ENCODE data around the gene LRRC15.

GRCh38 chr3:194324823-194325327 lies 44.7 kb downstream of the LRRC15 start:
- TF ChIP-seq, protein P1, sequence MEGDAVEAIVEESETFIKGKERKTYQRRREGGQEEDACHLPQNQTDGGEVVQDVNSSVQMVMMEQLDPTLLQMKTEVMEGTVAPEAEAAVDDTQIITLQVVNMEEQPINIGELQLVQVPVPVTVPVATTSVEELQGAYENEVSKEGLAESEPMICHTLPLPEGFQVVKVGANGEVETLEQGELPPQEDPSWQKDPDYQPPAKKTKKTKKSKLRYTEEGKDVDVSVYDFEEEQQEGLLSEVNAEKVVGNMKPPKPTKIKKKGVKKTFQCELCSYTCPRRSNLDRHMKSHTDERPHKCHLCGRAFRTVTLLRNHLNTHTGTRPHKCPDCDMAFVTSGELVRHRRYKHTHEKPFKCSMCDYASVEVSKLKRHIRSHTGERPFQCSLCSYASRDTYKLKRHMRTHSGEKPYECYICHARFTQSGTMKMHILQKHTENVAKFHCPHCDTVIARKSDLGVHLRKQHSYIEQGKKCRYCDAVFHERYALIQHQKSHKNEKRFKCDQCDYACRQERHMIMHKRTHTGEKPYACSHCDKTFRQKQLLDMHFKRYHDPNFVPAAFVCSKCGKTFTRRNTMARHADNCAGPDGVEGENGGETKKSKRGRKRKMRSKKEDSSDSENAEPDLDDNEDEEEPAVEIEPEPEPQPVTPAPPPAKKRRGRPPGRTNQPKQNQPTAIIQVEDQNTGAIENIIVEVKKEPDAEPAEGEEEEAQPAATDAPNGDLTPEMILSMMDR (IDR thresholded peaks at IDR 0.05; ENCODE audit: low read depth, low read length), result no peak
- TF ChIP-seq POLR2A (IDR thresholded peaks at IDR 0.05; ENCODE audit: extremely low read depth, insufficient read length) (no peak), MAX (IDR thresholded peaks at IDR 0.05; ENCODE audit: low read depth, low read length) (no peak), MYC (IDR thresholded peaks at IDR 0.05; ENCODE audit: low read depth, low read length) (no peak)

Measured in NB4 (cell line).